ENCODE results near the gene AKR1A1.

DNA sequence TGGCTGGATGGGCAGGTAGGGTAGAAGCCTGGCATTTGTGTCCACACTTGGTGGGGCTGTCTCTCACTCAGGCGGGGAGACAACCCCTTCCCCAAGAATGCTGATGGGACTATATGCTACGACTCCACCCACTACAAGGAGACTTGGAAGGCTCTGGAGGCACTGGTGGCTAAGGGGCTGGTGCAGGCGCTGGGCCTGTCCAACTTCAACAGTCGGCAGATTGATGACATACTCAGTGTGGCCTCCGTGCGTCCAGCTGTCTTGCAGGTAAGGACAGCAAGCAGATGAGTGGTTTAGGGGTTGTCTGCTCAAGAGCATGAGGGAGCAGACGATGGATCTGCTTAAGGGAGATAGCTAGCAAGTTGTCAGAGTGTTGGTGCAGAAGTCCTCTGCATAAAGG is 17.3 kb downstream of the AKR1A1 start:
- TF ChIP-seq POLR2AphosphoS5 (IDR thresholded peaks at IDR 0.05; ENCODE audit: insufficient read depth, low read depth, low read length) (no peak), EZH2 (IDR thresholded peaks at IDR 0.05; ENCODE audit: borderline replicate concordance, low read depth, low read length, severe bottlenecking) (no peak)
- TF ChIP-seq, protein P1, sequence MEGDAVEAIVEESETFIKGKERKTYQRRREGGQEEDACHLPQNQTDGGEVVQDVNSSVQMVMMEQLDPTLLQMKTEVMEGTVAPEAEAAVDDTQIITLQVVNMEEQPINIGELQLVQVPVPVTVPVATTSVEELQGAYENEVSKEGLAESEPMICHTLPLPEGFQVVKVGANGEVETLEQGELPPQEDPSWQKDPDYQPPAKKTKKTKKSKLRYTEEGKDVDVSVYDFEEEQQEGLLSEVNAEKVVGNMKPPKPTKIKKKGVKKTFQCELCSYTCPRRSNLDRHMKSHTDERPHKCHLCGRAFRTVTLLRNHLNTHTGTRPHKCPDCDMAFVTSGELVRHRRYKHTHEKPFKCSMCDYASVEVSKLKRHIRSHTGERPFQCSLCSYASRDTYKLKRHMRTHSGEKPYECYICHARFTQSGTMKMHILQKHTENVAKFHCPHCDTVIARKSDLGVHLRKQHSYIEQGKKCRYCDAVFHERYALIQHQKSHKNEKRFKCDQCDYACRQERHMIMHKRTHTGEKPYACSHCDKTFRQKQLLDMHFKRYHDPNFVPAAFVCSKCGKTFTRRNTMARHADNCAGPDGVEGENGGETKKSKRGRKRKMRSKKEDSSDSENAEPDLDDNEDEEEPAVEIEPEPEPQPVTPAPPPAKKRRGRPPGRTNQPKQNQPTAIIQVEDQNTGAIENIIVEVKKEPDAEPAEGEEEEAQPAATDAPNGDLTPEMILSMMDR (IDR thresholded peaks at IDR 0.05; ENCODE audit: extremely low read depth in 1 of 2, insufficient read depth in 1 of 2, low read depth in 1 of 2, low read length in 2 of 2): no peak

Data from endothelial cell of umbilical vein (primary cell).